Esophagus muscularis mucosa (tissue), 4 donors: Measurements from ENCODE around the gene TLK2. TPM values are rescaled to one million over a fixed set of nuclear protein-coding genes. Genes with fewer than 3 reads are reported as not detected.
"Not testable (repeated sequence)": the region's sequence is repeated elsewhere in the genome, so short reads cannot be mapped to it uniquely, and the experiment has no call there.

Experiments
- DNase-seq: peaks from one replicate; pipeline ENCODE4 v3.0.0-alpha.2; 2017; ENCODE audit errors: extremely low spot score
- H3K27ac ChIP-seq, 4 donors: fragments of 200-600 bp; sonication (generic); replicated peaks in 1 of 4; 1 replicate in 3 of 4; 2 replicates in 1 of 4; pipeline ENCODE4 v1.5.1; 2016 to 2019; ENCODE audit warnings: mild to moderate bottlenecking in 1 of 4
- H3K27me3 ChIP-seq, 4 donors: fragments of 200-600 bp; sonication (generic); one replicate each; pipeline versions ENCODE4 v1.5.1 to v1.6.0; 2016 to 2019
- H3K36me3 ChIP-seq, 4 donors: fragments of 200-600 bp; sonication (generic); one replicate each; pipeline ENCODE4 v1.5.1; 2016 to 2019
- H3K4me1 ChIP-seq, 4 donors: fragments of 200-600 bp; sonication (generic); one replicate each; pipeline ENCODE4 v1.5.1; 2016 to 2019
- H3K4me3 ChIP-seq, 4 donors: fragments of 200-600 bp; sonication (generic); 1 replicate in 2 of 4; 2 replicates in 2 of 4; pipeline ENCODE4 v1.5.1; 2016 to 2019; ENCODE audit warnings: mild to moderate bottlenecking in 4 of 4, moderate library complexity in 1 of 4
- H3K9me3 ChIP-seq, 4 donors: fragments of 200-600 bp; sonication (generic); 1 replicate in 3 of 4; 2 replicates in 1 of 4; pipeline ENCODE4 v1.5.1; 2016 to 2019
- WGBS: methylation state at CpG from one replicate; pipeline ENCODE4 v1.1.5; 2018; 5-methylcytosine and 5-hydroxymethylcytosine counted together
- intact Hi-C: fragments of 100-400 bp; cut with DNase I; formaldehyde crosslinking; loops from one replicate; pipeline ENCODE4 v1.15.1; 2023
- total RNA-seq, 4 donors: library from RNA; depleted of rRNA; stranded (reverse); fragments of >200 nt; gene quantifications; one replicate each; pipeline versions ENCODE4 v1.1.0 to v1.2.1, GENCODE V29; 2016

TLK2 gene
- total RNA-seq, 4 donors from 2014 or later, result 35.3 to 43.2 (median 38.3) TPM

DNA sequence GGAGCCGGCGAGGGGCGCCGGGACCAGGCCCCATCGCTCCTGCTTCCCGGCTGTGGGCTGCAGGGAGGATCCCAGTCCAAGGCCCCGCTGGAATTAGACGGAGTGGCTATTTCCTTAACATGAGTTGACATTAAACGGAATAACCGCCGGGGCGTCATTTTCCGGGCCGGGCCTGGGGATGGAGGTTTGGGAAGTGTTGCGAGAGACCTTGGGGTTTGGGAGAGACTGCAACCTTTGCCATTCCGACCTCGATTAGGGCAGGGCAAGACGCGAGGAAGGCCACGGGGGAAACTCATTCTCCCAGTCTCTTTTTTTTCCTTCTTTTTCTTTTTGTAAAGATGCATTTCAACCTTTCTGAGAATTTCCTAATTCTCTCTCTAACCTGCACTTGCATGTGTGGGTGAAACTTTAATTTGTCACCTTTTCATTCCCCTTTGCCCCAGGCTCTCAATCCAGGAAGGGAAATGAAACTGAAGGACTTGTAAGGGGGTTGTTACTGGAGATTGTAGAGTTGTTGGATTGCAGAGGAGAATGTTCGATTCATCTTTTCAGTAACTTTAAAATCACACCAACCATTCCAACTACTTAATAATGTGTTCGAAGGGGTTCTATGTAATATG lies 1.1 kb downstream of the TLK2 start:
- peak overlapping the region; percentile 66 to 88 (median 86) for H3K4me3 ChIP-seq
- H3K9me3 ChIP-seq, DNase-seq, intact Hi-C loops, H3K27me3 ChIP-seq: not testable (repeated sequence)
- H3K4me1 ChIP-seq, result peaks cover 31 to 61% (median 59%) of the 10 kb centered on the region in 4 donors
- H3K36me3 ChIP-seq, result peaks cover 0 to 20% (median 8%) of the 10 kb centered on the region in 4 donors
- H3K27ac ChIP-seq, result peak overlapping the region; percentile 90 to 98 (median 98)
- 2% methylated on average over 14 of the region's 22 CpGs for whole genome bisulfite sequencing

DNA sequence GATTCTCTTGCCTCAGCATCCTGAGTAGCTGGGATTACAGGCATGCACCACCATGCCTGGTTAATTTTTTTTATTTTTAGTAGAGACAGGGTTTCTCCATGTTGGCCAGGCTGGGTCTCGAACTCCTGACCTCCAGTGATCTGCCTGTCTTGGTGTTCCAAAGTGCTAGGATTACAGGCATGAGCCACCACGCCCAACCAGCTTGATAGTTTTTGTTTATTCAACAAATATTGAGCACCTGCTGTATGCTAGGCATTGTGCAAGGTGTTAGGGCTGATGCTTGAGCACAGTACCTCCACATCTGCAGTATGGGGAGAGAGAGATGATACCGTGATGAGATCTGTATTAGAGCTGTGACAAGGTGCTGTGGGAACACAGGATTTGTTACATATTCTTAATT lies 3.9 kb downstream of the TLK2 start:
- H3K27ac ChIP-seq, DNase-seq: not testable (repeated sequence)

DNA sequence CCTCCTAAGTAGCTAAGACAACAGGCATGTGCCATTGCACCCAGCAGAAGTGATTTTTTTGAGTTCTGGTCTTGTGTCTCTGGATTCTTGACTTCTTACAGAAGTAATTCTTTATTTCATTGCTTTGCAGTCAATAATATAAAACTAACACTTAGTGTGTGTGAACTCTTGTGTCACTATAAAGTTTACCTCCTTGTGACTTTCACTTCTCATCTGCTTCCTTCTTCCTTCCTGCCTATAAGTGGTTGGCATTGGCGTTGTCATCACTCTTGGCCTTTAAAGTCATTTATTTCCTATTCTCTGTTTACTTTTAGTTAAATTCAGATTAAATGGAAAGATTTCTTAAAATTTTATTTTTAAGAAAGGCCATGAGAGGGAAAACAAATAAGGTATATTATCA lies 12.4 kb downstream of the TLK2 start:
- WGBS, result 56% methylated on average over 1 of the region's 1 CpG
- DNase-seq, intact Hi-C loops, H3K9me3 ChIP-seq, H3K27ac ChIP-seq, H3K27me3 ChIP-seq, H3K36me3 ChIP-seq, H3K4me3 ChIP-seq: not testable (repeated sequence)
- peaks cover 0 to 38% (median 27%) of the 10 kb centered on the region in 4 donors for H3K4me1 ChIP-seq

More for the DNA sequence above, 3.9 kb downstream of the TLK2 start:
- H3K9me3 ChIP-seq, H3K4me3 ChIP-seq, intact Hi-C loops, H3K27me3 ChIP-seq: not testable (repeated sequence)
- Histone ChIP-seq H3K4me1 (peaks cover 26 to 73% (median 67%) of the 10 kb centered on the region in 4 donors), H3K36me3 (peaks cover 0 to 23% (median 8%) of the 10 kb centered on the region in 4 donors)
- 83% methylated on average over 3 of the region's 3 CpGs for WGBS

DNA sequence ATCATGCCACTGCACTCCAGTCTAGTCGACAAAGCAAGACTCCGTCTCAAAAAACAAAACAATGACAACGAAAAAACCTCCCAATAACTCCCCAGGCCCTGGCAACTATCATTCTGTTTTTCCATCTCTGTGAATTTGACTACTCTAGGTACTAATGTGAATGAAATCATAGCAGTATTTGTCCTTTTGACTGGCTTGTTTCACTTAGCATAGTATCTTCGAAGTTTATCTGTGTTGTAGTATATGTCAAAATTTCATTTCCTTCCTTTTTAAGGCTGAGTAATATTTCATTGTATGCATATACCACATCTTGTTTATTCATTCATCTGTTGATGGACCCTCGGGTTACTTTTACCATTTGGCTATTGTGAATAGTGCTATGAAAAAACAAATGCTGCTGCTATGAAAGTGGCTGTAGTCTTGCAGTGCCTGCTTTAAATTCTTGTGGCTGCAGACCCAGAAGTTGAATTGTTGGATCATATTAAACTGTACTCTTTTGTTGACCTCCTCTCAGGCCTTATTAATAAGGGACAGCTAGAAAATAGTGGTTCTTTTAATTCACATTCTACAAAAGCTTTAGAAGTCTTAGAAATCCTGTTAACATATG lies 14.5 kb downstream of the TLK2 start:
- 91% methylated on average over 5 of the region's 5 CpGs for WGBS

DNA sequence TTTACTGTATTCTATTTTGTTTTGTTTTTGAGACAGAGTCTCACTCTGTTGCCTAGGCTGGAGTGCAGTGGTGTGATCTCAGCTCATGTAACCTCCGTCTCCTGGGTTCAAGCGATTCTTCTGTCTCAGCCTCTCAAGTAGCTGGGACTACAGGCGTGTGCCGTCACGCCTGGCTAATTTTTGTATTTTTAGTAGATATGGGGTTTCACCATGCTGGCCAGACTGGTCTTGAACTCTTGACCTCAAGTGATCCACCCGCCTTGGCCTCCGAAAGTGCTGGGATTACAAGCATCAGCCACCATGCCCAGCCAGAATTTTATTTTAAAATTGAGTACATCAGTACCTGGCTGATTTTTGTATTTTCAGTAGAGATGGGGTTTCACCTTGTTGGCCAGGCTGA lies 15.4 kb downstream of the TLK2 start:
- H3K36me3 ChIP-seq, intact Hi-C loops, H3K27me3 ChIP-seq, H3K27ac ChIP-seq, H3K9me3 ChIP-seq, DNase-seq, H3K4me3 ChIP-seq: not testable (repeated sequence)
- H3K4me1 ChIP-seq, result peaks cover 0 to 24% (median 18%) of the 10 kb centered on the region in 4 donors
- 94% methylated on average over 7 of the region's 7 CpGs for WGBS

More for the DNA sequence above, 14.5 kb downstream of the TLK2 start:
- H3K4me3 ChIP-seq, H3K9me3 ChIP-seq, H3K27ac ChIP-seq, H3K36me3 ChIP-seq, intact Hi-C loops, H3K27me3 ChIP-seq, DNase-seq: not testable (repeated sequence)
- peaks cover 0 to 26% (median 16%) of the 10 kb centered on the region in 4 donors for H3K4me1 ChIP-seq

DNA sequence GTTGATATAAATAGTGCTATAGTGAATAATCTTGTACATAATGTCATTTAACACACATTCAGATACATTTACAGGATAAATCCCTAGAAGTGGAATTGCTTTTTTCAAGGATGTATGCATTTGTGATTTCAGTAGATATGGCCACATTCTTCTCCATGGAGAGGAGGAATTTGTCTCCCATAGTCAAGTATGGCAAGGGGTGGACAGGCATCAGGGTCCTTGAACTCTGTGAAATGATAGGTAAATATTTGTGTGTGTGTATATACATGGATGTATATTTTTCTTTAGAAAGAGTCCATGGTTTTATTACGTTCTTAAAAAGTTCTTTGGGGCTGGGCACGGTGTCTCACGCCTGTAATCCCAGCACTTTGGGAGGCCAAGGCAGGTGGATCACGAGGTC lies 17.7 kb downstream of the TLK2 start:
- 88% methylated on average over 4 of the region's 4 CpGs for WGBS
- intact Hi-C loops, H3K36me3 ChIP-seq, H3K27ac ChIP-seq, H3K9me3 ChIP-seq, DNase-seq, H3K27me3 ChIP-seq, H3K4me3 ChIP-seq: not testable (repeated sequence)
- peaks cover 0 to 39% (median 26%) of the 10 kb centered on the region in 4 donors for H3K4me1 ChIP-seq

DNA sequence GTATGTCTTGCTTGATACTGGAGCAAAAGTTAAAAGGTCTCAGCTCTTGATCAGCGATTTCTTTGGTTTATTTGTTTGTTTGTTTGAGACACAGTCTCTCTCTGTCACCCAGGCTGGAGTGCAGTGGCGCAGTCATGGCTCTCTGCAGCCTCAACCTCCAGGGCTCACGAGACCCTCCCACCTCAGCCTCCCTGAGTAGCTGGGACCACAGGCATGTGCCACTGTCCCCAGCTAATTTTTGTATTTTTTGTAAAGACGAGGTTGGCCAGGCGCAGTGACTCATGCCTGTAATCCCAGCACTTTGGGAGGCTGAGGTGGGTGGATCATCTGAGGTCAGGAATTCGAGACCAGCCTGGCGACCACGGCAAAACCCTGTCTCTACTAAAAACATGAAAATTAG lies 20.2 kb downstream of the TLK2 start:
- H3K27me3 ChIP-seq, intact Hi-C loops, DNase-seq, H3K9me3 ChIP-seq, H3K4me3 ChIP-seq, H3K36me3 ChIP-seq, H3K27ac ChIP-seq: not testable (repeated sequence)
- H3K4me1 ChIP-seq, result peaks cover 0 to 26% (median 13%) of the 10 kb centered on the region in 4 donors
- WGBS, result 94% methylated on average over 6 of the region's 8 CpGs

DNA sequence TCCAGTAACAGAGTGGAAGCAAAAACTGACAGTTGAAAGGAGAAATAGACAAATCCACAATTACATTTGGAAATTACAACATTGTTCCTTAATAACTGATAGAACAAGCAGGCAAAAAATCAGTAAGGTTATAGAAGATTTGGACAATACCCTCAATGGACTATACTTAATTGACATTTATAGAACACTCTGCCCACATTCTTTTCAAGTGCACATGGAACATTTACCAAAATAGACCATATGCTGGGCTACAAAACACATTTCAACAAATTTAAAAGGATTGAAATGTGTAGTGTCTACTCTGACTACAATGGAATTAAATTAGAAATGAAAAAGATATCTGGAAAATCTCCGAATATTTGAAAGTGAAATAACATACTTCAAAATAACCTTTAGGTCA lies 21.8 kb downstream of the TLK2 start:
- DNase-seq, H3K9me3 ChIP-seq, H3K36me3 ChIP-seq, H3K4me3 ChIP-seq, H3K27ac ChIP-seq, H3K27me3 ChIP-seq, intact Hi-C loops: not testable (repeated sequence)
- peaks cover 0 to 21% (median 10%) of the 10 kb centered on the region in 4 donors for H3K4me1 ChIP-seq
- WGBS, result 86% methylated on average over 1 of the region's 1 CpG

DNA sequence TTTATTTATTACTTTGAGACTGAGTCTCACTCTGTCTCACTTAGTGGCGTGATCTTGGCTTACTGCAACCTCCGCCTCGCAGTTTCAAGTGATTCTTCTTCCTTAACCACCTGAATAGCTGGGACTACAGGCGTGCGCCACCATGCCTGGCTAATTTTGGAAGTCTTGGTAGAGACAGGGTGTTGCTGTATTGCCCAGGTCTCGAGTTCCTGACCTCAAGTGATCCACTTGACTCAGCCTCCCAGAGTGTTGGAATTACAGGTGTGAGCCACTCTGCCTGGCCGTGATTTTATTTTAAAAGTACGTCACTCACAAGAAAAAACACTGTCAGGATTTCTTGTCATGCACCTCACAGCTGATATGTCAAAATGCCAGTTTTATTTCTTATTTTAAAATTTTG lies 26.2 kb downstream of the TLK2 start:
- H3K4me3 ChIP-seq, H3K27ac ChIP-seq, DNase-seq, H3K36me3 ChIP-seq, H3K27me3 ChIP-seq, intact Hi-C loops, H3K9me3 ChIP-seq: not testable (repeated sequence)
- WGBS, result 96% methylated on average over 8 of the region's 8 CpGs
- peaks cover 9 to 27% (median 16%) of the 10 kb centered on the region in 4 donors for H3K4me1 ChIP-seq

DNA sequence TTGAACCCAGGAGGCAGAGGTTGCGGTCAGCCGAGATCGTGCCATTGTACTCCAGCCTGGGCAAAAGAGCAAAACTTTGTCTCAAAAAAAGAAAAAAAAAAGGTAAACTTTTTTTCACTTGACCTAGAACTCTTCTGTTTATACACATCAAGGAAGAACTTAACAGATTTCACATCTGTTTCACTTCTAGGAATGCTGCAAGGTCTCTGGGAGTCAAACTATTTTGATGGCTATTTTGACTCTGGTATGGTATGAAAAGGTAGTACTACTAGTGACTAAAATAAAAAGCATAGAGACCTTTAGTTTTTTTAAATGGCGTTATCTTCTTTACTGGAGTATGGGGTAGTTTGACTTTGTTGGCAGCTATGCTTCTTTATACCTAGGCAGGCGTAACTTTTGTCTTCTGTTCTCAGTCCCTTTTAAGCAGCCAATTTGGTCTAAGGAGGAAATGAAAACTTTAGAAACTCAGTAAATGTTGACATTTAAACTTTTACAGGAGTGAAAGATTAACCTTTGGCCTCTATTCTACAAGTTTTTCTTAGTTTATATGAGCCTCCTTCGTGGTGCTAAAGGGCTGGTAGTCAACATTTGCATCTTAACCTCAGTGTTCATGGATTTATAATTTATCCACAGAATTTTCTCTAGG lies 28.7 kb downstream of the TLK2 start:
- H3K4me3 ChIP-seq, H3K27ac ChIP-seq, H3K36me3 ChIP-seq, intact Hi-C loops, DNase-seq, H3K9me3 ChIP-seq, H3K27me3 ChIP-seq: not testable (repeated sequence)
- H3K4me1 ChIP-seq, result peaks cover 9 to 23% (median 16%) of the 10 kb centered on the region in 4 donors
- 67% methylated on average over 6 of the region's 6 CpGs for WGBS

DNA sequence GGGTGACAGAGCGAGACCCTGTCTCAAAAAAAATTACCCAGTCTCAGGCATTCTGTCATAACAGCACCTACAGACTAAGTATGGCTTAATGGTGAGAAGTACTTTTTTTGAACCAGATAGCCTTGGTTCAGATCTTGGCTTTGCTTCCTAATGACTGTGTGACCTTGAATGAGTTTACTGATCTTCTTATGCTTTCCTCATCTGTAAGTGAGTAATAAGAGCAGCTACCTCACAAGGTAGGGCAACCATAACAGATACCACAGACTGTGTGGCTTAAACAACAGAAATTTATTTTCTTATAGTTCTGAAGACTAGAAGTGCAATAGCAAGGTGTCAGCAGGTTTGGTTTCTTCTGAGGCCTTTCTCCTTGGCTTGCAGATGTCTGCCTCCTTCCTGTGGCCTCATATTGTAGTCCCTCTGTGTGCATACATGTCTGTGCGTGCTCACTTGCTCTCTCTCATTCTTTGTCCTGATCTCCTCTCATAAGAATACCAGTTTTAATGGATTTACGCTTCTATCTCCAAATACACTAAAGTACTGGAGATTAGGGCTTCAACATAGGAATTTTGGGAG lies 31.7 kb downstream of the TLK2 start:
- H3K27me3 ChIP-seq, H3K27ac ChIP-seq, H3K9me3 ChIP-seq, intact Hi-C loops, H3K4me3 ChIP-seq, H3K36me3 ChIP-seq, DNase-seq: not testable (repeated sequence)
- H3K4me1 ChIP-seq, result peaks cover 9 to 23% (median 16%) of the 10 kb centered on the region in 4 donors
- WGBS, result 95% methylated on average over 3 of the region's 3 CpGs

DNA sequence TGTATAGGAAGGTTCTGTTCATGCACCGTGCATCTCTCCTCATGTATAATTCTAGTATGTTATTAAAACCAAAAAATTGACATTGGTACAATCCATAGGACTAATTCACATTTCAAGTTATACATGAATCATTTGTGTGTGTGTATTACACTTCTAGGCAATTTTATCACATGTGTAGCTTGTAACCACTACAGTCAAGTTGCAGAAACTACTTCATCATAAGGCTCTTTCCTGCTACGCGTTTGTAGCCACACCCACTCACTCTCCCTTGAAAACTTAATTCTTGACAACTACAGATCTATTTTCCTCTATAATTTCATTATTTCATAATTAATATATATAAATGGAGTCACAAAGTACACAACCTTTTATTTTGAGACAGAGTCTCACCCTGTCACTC lies 32.4 kb downstream of the TLK2 start:
- 77% methylated on average over 3 of the region's 3 CpGs for WGBS
- H3K27me3 ChIP-seq, DNase-seq, H3K9me3 ChIP-seq, H3K36me3 ChIP-seq, H3K4me3 ChIP-seq, H3K27ac ChIP-seq, intact Hi-C loops: not testable (repeated sequence)
- H3K4me1 ChIP-seq, result peaks cover 9 to 23% (median 16%) of the 10 kb centered on the region in 4 donors
